Activated CD4-positive, alpha-beta T cell treated with anti-CD3 and anti-CD28 coated beads for 36 hours (primary cell): ENCODE results near the gene RAB7B. TPM values are rescaled to one million over a fixed set of nuclear protein-coding genes. Genes with fewer than 3 reads are reported as not detected.

Experiments
- ATAC-seq: fragments of 200-7000 bp; cut with Tn5 transposase; one replicate; pipeline ENCODE4 v1.10.0; 2021; ENCODE audit warnings: mild to moderate bottlenecking, moderate library complexity
- CTCF ChIA-PET: fragments of 350-600 bp; sonication (Branson Sonifier 250); formaldehyde crosslinking; loops from one replicate; lab custom pipeline; 2021; ENCODE audit warnings: antibody characterized with exemption; lab: Charles Lee
- POLR2A ChIA-PET: fragments of 350-600 bp; sonication (Branson Sonifier 250); formaldehyde crosslinking; loops from one replicate; lab custom pipeline; 2021; ENCODE audit warnings: antibody characterized with exemption, inconsistent platforms; lab: Charles Lee
- DNase-seq: peaks from one replicate; pipeline ENCODE4 v3.0.0-alpha.2; 2020
- H3K27ac Mint-ChIP-seq: one replicate; pipeline ENCODE4 v1.8.0; 2021; ENCODE audit warnings: mixed read lengths
- H3K27me3 Mint-ChIP-seq: one replicate; pipeline ENCODE4 v1.8.0; 2021; ENCODE audit warnings: mixed read lengths
- H3K36me3 Mint-ChIP-seq: one replicate; pipeline ENCODE4 v1.8.0; 2021; ENCODE audit warnings: low read depth, mixed read lengths
- H3K4me1 Mint-ChIP-seq: one replicate; pipeline ENCODE4 v1.8.0; 2021; ENCODE audit warnings: mixed read lengths
- H3K4me3 Mint-ChIP-seq: one replicate; pipeline ENCODE4 v1.8.0; 2021; ENCODE audit warnings: mild to moderate bottlenecking, moderate library complexity, mixed read lengths
- H3K9me3 Mint-ChIP-seq: one replicate; pipeline ENCODE4 v1.8.0; 2021; ENCODE audit warnings: low read depth, mixed read lengths
- intact Hi-C, 2 experiments: fragments of 100-400 bp; cut with DNase I in 1 of 2; cut with micrococcal nuclease in 1 of 2; formaldehyde crosslinking; loops; one replicate each; pipeline versions ENCODE4 v1.14.2 to v1.15.1; 2022 to 2024; cut with DNase I, micrococcal nuclease
- total RNA-seq, 2 experiments: library from RNA; stranded (reverse); gene quantifications; one replicate each; pipeline ENCODE4 v1.2.3, GENCODE V29; 2021

Gene RAB7B
- total RNA-seq, 2 experiments from 2014 or later = not detected

GRCh38 chr1:205947024-205947423 lies 56.2 kb downstream of the RAB7B start:
- DNase-seq (no peak), ATAC-seq (no peak)
- ChIA-PET POLR2A (no interaction called here), CTCF (interaction anchor here (1.4 kb wide), 1 partner anchor 30 kb away, joined by 5 read pairs; no protein-coding TSS in a partner anchor)
- H3K36me3 Mint-ChIP-seq = no peaks in the 10 kb centered on the region
- no peaks in the 10 kb centered on the region for H3K4me1 Mint-ChIP-seq
- intact Hi-C loops = no loop called here
- H3K9me3 Mint-ChIP-seq = no peaks in the 10 kb centered on the region
- peaks cover 8% of the 10 kb centered on the region for H3K27me3 Mint-ChIP-seq
- no peak overlapping the region for H3K27ac Mint-ChIP-seq
- H3K4me3 Mint-ChIP-seq = no peak overlapping the region

DNA sequence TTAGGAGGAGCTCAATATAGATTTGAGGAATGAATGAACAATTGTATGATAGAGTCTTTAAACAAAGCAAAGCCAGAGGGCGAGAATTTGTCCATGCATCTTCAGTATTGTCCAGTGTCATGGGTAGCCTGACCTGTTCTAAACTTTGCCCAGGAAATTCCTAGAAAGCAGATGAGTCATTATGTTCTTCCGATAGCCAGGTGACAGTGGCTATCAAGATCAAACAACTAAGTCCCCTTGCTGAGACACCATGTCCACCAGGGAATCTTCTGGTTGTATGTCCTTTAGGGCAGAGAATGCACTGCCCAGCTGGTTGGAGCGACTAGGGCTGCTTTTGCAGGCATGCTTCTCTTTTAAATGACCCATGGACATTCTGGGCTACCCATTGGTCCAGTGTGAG lies 58.1 kb downstream of the RAB7B start:
- no peak overlapping the region for H3K27ac Mint-ChIP-seq
- ChIA-PET CTCF (interaction anchor here (0.6 kb wide), 1 partner anchor 164 kb away, joined by 3 read pairs; no protein-coding TSS in a partner anchor), POLR2A (no interaction called here)
- no peak for DNase-seq
- no peak overlapping the region for H3K4me3 Mint-ChIP-seq
- no peak for ATAC-seq
- no peaks in the 10 kb centered on the region for H3K4me1 Mint-ChIP-seq
- H3K27me3 Mint-ChIP-seq = peaks cover 16% of the 10 kb centered on the region
- intact Hi-C loops = no loop called here
- H3K36me3 Mint-ChIP-seq = no peaks in the 10 kb centered on the region
- no peaks in the 10 kb centered on the region for H3K9me3 Mint-ChIP-seq

- Mint-ChIP-seq H3K36me3 (no peaks in the 10 kb centered on the region), H3K9me3 (no peaks in the 10 kb centered on the region), H3K27ac (no peak overlapping the region), H3K4me1 (no peaks in the 10 kb centered on the region), H3K4me3 (no peak overlapping the region), H3K27me3 (peaks cover 20% of the 10 kb centered on the region)
- DNase-seq = no peak
- ATAC-seq = no peak
- POLR2A ChIA-PET = no interaction called here
- intact Hi-C loops = no loop called here
- CTCF ChIA-PET = interaction anchor here (0.6 kb wide), 1 partner anchor 163 kb away, joined by 3 read pairs; no protein-coding TSS in a partner anchor
Measured at GRCh38 chr1:205944525-205944924, 58.7 kb downstream of the RAB7B start.

- Mint-ChIP-seq H3K36me3 (no peaks in the 10 kb centered on the region), H3K27ac (no peak within 1 kb of the TSS), H3K4me3 (no peak within 1 kb of the TSS), H3K27me3 (peaks cover 24% of the 10 kb centered on the region), H3K9me3 (no peaks in the 10 kb centered on the region), H3K4me1 (no peaks in the 10 kb centered on the region)
- ATAC-seq (no peak), DNase-seq (no peak)
- intact Hi-C loops = no loop called here
- ChIA-PET POLR2A (no interaction called here), CTCF (interaction anchor here (0.6 kb wide), 1 partner anchor 45 kb away, joined by 3 read pairs; no protein-coding TSS in a partner anchor)
Measured at GRCh38 chr1:205943245-205943644, 60.0 kb downstream of the RAB7B start, which contains the start of gene SLC26A9. SLC26A9 (minus strand) TSS chr1:205943456; CDS start chr1:205935820, 7,636 bp downstream.

DNA sequence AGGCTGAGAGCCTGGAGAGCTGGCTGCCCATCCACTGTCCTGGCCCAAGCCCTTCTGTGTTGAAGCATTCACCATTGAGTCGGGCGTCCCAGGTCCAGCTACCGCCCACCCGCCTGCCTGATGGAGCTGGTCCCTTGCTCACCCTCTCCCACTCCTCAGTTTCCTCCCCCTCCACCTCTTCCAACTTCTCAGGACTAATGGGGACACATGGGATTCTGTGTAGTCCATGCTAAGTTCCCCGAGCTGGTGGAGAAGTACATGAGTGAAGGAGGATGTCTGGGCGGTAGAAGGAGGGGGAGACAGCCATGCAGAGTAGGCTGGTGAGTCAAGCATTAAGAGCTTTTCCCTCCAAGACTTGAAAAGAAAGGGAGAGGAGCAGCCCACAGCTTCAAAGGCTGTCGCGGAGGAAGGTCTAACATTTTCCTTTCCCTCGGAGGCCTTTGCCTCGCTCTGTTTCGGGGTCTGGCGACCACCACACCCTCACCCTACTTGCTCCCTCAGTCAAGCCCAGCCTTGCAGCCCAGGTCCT lies 60.5 kb downstream of the RAB7B start:
- intact Hi-C loops = no loop called here
- H3K27me3 Mint-ChIP-seq = peaks cover 26% of the 10 kb centered on the region
- DNase-seq (no peak), ATAC-seq (no peak)
- H3K4me3 Mint-ChIP-seq = no peak overlapping the region
- no peaks in the 10 kb centered on the region for H3K4me1 Mint-ChIP-seq
- POLR2A ChIA-PET = no interaction called here
- H3K27ac Mint-ChIP-seq = no peak overlapping the region
- no peaks in the 10 kb centered on the region for H3K9me3 Mint-ChIP-seq
- CTCF ChIA-PET = interaction anchor here (1.2 to 1.5 kb wide), 2 partner anchors 14 to 35 kb away, joined by 3 to 10 read pairs; no protein-coding TSS in a partner anchor
- no peaks in the 10 kb centered on the region for H3K36me3 Mint-ChIP-seq

DNA sequence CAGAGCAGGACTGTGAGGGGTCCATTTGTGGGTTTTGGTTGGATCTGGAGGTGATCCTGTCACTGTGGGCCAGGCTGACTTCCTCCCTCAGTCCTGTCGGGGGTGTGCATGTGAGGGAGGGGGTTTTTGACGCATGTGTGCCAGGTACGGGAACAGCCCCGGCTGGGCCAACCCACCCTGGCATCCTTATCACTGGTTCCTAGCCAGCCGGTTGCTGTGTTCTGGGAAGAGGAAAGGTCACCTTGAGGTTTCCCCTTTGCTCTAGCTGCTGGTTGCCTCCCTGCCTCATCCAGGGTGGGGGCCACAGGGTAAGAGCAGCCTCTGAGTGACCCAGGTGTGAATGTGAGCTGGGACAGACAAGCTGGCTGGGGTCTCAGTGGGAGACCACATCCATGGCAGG lies 62.5 kb downstream of the RAB7B start:
- H3K27me3 Mint-ChIP-seq = peaks cover 37% of the 10 kb centered on the region
- CTCF ChIA-PET = no interaction called here
- H3K4me3 Mint-ChIP-seq = no peak overlapping the region
- no peaks in the 10 kb centered on the region for H3K36me3 Mint-ChIP-seq
- no peaks in the 10 kb centered on the region for H3K9me3 Mint-ChIP-seq
- ATAC-seq (no peak), DNase-seq (no peak)
- H3K4me1 Mint-ChIP-seq = no peaks in the 10 kb centered on the region
- no peak overlapping the region for H3K27ac Mint-ChIP-seq
- intact Hi-C loops = no loop called here
- POLR2A ChIA-PET = no interaction called here

DNA sequence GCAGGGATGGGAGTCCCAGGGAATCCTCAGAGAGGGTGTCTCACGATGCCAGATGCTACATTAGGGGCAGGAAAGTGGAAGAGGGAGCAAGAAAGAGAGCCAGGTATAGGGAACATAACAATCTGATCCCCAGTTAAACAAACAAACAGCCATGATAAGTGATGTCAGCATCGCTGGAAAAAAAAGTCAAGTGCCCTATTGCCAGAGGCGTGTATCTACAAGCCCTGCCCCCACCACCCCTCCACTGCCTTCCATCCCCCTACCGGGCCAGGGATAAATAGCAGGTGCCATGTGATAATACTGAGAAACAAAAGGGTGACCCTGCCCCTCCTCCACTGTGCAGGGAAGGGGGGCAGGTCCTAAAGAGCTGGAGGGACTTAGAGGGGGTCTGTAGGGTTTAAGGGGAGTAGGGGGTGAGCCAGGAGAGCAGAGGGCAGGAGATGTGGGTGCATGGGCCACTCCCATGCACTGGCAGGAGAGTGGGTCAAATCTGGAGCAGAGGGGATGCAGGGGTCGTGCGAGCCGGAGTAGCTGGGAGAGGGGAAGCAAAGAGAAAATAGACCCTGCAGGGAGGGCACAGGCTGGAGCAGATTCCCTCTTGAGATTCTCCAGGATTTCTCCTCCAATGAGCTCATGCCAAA lies 63.4 kb downstream of the RAB7B start:
- no peak overlapping the region for H3K4me3 Mint-ChIP-seq
- no peaks in the 10 kb centered on the region for H3K4me1 Mint-ChIP-seq
- CTCF ChIA-PET = interaction anchor here (0.6 kb wide), 1 partner anchor 116 kb away, joined by 3 read pairs; no protein-coding TSS in a partner anchor
- ATAC-seq (peak; percentile 26), DNase-seq (peak; percentile 45)
- intact Hi-C loops = no loop called here
- no peaks in the 10 kb centered on the region for H3K36me3 Mint-ChIP-seq
- H3K27ac Mint-ChIP-seq = no peak overlapping the region
- POLR2A ChIA-PET = no interaction called here
- H3K27me3 Mint-ChIP-seq = peaks cover 36% of the 10 kb centered on the region
- no peaks in the 10 kb centered on the region for H3K9me3 Mint-ChIP-seq

DNA sequence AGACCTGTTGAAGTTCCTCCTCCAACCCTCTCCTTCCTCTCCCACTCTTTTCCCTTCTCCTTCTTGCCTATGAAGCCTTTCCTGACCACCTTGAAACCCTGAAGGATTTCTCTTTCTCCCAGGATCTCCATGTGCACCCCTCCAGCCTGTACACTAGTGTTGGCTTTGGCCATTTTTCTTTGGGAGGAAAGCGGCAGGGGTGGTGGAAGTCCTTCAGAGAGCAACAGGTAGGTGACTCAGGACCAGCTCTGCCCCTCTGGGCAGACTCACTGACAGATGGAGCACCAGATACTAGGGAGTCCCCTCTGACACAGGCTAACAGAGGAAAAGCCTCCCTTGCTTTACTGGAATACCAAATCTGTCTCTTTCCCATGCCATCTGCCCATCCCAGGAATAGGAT lies 64.5 kb downstream of the RAB7B start:
- Mint-ChIP-seq H3K27ac (no peak overlapping the region), H3K9me3 (no peaks in the 10 kb centered on the region), H3K36me3 (no peaks in the 10 kb centered on the region), H3K4me3 (no peak overlapping the region), H3K27me3 (peaks cover 35% of the 10 kb centered on the region), H3K4me1 (no peaks in the 10 kb centered on the region)
- DNase-seq = no peak
- POLR2A ChIA-PET = no interaction called here
- ATAC-seq = no peak
- CTCF ChIA-PET = no interaction called here
- intact Hi-C loops = no loop called here

- intact Hi-C loops = no loop called here
- no peak overlapping the region for H3K27ac Mint-ChIP-seq
- no peaks in the 10 kb centered on the region for H3K9me3 Mint-ChIP-seq
- DNase-seq (no peak), ATAC-seq (no peak)
- H3K4me3 Mint-ChIP-seq = no peak overlapping the region
- no peaks in the 10 kb centered on the region for H3K36me3 Mint-ChIP-seq
- POLR2A ChIA-PET = no interaction called here
- no peaks in the 10 kb centered on the region for H3K4me1 Mint-ChIP-seq
- CTCF ChIA-PET = no interaction called here
- peaks cover 29% of the 10 kb centered on the region for H3K27me3 Mint-ChIP-seq
Measured at GRCh38 chr1:205936846-205937586, 66.2 kb downstream of the RAB7B start.

DNA sequence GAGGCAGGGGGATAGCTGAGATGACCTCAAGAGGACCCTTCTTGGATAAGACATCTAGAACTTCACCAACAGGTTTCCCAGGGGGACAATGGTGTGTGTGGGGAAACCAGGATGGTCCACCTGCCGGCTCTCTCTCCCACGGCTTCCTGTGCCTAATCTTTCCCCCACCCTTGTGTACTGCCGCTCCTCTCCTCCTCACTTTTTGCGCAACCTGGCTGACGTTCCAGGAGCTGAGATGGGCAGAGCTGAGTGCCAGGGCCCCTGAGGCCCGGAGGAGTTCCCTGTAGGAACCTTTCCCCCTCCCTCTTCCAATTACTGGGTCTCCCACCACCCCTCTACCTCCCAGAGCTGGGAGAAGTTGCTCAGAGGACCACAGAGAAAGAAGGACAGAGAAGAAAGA lies 66.9 kb downstream of the RAB7B start:
- ChIA-PET POLR2A (no interaction called here), CTCF (interaction anchor here (0.6 kb wide), 1 partner anchor 20 kb away, joined by 3 read pairs; no protein-coding TSS in a partner anchor)
- H3K4me3 Mint-ChIP-seq = no peak overlapping the region
- DNase-seq = no peak
- ATAC-seq = no peak
- intact Hi-C loops = no loop called here
- H3K9me3 Mint-ChIP-seq = no peaks in the 10 kb centered on the region
- H3K36me3 Mint-ChIP-seq = no peaks in the 10 kb centered on the region
- peaks cover 25% of the 10 kb centered on the region for H3K27me3 Mint-ChIP-seq
- no peak overlapping the region for H3K27ac Mint-ChIP-seq
- H3K4me1 Mint-ChIP-seq = no peaks in the 10 kb centered on the region

GRCh38 chr1:205935869-205936268 lies 67.3 kb downstream of the RAB7B start:
- no peaks in the 10 kb centered on the region for H3K36me3 Mint-ChIP-seq
- ChIA-PET POLR2A (no interaction called here), CTCF (interaction anchor here (0.6 kb wide), 1 partner anchor 21 kb away, joined by 3 read pairs; no protein-coding TSS in a partner anchor)
- intact Hi-C loops = no loop called here
- no peak overlapping the region for H3K4me3 Mint-ChIP-seq
- no peak overlapping the region for H3K27ac Mint-ChIP-seq
- ATAC-seq (no peak), DNase-seq (no peak)
- no peaks in the 10 kb centered on the region for H3K4me1 Mint-ChIP-seq
- no peaks in the 10 kb centered on the region for H3K9me3 Mint-ChIP-seq
- H3K27me3 Mint-ChIP-seq = peaks cover 25% of the 10 kb centered on the region
